HG02938 (cell line): Measurements from ENCODE around the gene MACF1.

Experiments used
- ATAC-seq: cut with Tn5 transposase; IDR thresholded peaks from one replicate; pipeline ENCODE4 v1.9.1; 2021; ENCODE audit warnings: mild to moderate bottlenecking, moderate library complexity; ENCODE audit not compliant: unreplicated experiment

The MACF1 gene

GRCh38 chr1:39409055-39409816, 204.7 kb downstream of the MACF1 start:
- peak; percentile 26 for ATAC-seq

GRCh38 chr1:39410915-39411436, 206.5 kb downstream of the MACF1 start:
- no peak for ATAC-seq

- no peak for ATAC-seq
Observed at GRCh38 chr1:39411526-39412478, 207.3 kb downstream of the MACF1 start.

- ATAC-seq = no peak
Observed at GRCh38 chr1:39412892-39413291, 208.4 kb downstream of the MACF1 start.

- no peak for ATAC-seq
Observed at GRCh38 chr1:39413902-39414528, 209.5 kb downstream of the MACF1 start.

- ATAC-seq = no peak
Observed at GRCh38 chr1:39415553-39415952, 211.1 kb downstream of the MACF1 start.

- ATAC-seq = no peak
Observed at GRCh38 chr1:39416609-39417008, 212.1 kb downstream of the MACF1 start.

- no peak for ATAC-seq
Observed at GRCh38 chr1:39418236-39418635, 213.7 kb downstream of the MACF1 start.

- ATAC-seq = no peak
Observed at GRCh38 chr1:39420493-39420892, 216.0 kb downstream of the MACF1 start.

GRCh38 chr1:39422614-39423013, 218.1 kb downstream of the MACF1 start:
- ATAC-seq = no peak

GRCh38 chr1:39425151-39425550, 220.7 kb downstream of the MACF1 start:
- no peak for ATAC-seq

- no peak for ATAC-seq
Observed at GRCh38 chr1:39425634-39426033, 221.1 kb downstream of the MACF1 start.

GRCh38 chr1:39426346-39426745, 221.9 kb downstream of the MACF1 start:
- ATAC-seq = no peak

GRCh38 chr1:39427374-39427773, 222.9 kb downstream of the MACF1 start:
- no peak for ATAC-seq

- ATAC-seq = no peak
Observed at GRCh38 chr1:39427912-39428311, 223.4 kb downstream of the MACF1 start.

- ATAC-seq = no peak
Observed at GRCh38 chr1:39431927-39432326, 227.4 kb downstream of the MACF1 start.

GRCh38 chr1:39434797-39435395, 230.4 kb downstream of the MACF1 start:
- ATAC-seq = no peak

- no peak for ATAC-seq
Observed at GRCh38 chr1:39435597-39435996, 231.1 kb downstream of the MACF1 start.

- no peak for ATAC-seq
Observed at GRCh38 chr1:39436842-39437241, 232.3 kb downstream of the MACF1 start.

- ATAC-seq = no peak
Observed at GRCh38 chr1:39438042-39438441, 233.5 kb downstream of the MACF1 start.

- ATAC-seq = no peak
Observed at GRCh38 chr1:39440856-39441255, 236.4 kb downstream of the MACF1 start.
